Activated CD8-positive, alpha-beta memory T cell treated with anti-CD3 and anti-CD28 coated beads, Interleukin-2, amount 50 U/mL, for 1 hour (primary cell): Measurements from ENCODE around the gene PYGB.

ENCODE experiments used
- DNase-seq: peaks from one replicate; pipeline ENCODE4 v3.0.0-alpha.2; 2020; ENCODE audit errors: extremely low read depth

PYGB gene

GRCh38 chr20:25216199-25216945 is 31.5 kb upstream of the PYGB start:
- DNase-seq = no peak

- DNase-seq = no peak
These were observed 30.4 kb upstream of the PYGB start for GRCh38 chr20:25217161-25218108.

GRCh38 chr20:25218109-25218486 is 29.8 kb upstream of the PYGB start:
- DNase-seq = no peak

GRCh38 chr20:25218492-25218891 is 29.4 kb upstream of the PYGB start:
- DNase-seq = no peak

GRCh38 chr20:25219365-25219764 is 28.5 kb upstream of the PYGB start:
- no peak for DNase-seq

- DNase-seq = no peak
These were observed 27.7 kb upstream of the PYGB start for GRCh38 chr20:25220021-25220730.

- DNase-seq = no peak
These were observed 26.9 kb upstream of the PYGB start for GRCh38 chr20:25220810-25221591.

- DNase-seq = no peak
These were observed 26.1 kb upstream of the PYGB start for GRCh38 chr20:25221592-25222460.

- no peak for DNase-seq
These were observed 25.3 kb upstream of the PYGB start for GRCh38 chr20:25222461-25223178.

- DNase-seq = no peak
These were observed 24.7 kb upstream of the PYGB start for GRCh38 chr20:25223179-25223661.

- DNase-seq = no peak
These were observed 23.8 kb upstream of the PYGB start for GRCh38 chr20:25223765-25224720.

- DNase-seq = no peak
These were observed 22.9 kb upstream of the PYGB start for GRCh38 chr20:25224941-25225340.

- DNase-seq = no peak
These were observed 22.0 kb upstream of the PYGB start for GRCh38 chr20:25225642-25226432.

- DNase-seq = no peak
These were observed 21.2 kb upstream of the PYGB start for GRCh38 chr20:25226433-25227316.

- no peak for DNase-seq
These were observed 20.5 kb upstream of the PYGB start for GRCh38 chr20:25227317-25227831.

- DNase-seq = no peak
These were observed 18.3 kb upstream of the PYGB start for GRCh38 chr20:25229486-25230165.
